ENCODE data around the gene DAAM1.

Gene DAAM1

GRCh38 chr14:59213368-59214315 is 25.2 kb downstream of the DAAM1 start:
- H3K9me3 ChIP-seq (ENCODE audit: insufficient read depth, low read length, severe bottlenecking) = no peaks in the 10 kb centered on the region
- no peaks in the 10 kb centered on the region for H3K4me1 ChIP-seq (ENCODE audit: insufficient read depth, low read length)
- DNase-seq = no peak
- no peaks in the 10 kb centered on the region for H3K27me3 ChIP-seq (ENCODE audit: insufficient read depth, low read length, poor library complexity)
- H3K27ac ChIP-seq (ENCODE audit: low read length) = no peak overlapping the region
- no peaks in the 10 kb centered on the region for H3K79me2 ChIP-seq (ENCODE audit: insufficient read depth, low read length)
- H3K4me2 ChIP-seq (ENCODE audit: insufficient read depth, low read length) = no peak overlapping the region
- H3K36me3 ChIP-seq (ENCODE audit: insufficient read depth, low read length) = no peaks in the 10 kb centered on the region
- no peaks in the 10 kb centered on the region for H4K20me1 ChIP-seq (ENCODE audit: insufficient read depth, low read length)
- H3K9ac ChIP-seq (ENCODE audit: low read depth, low read length) = no peak overlapping the region
- no peak overlapping the region for H3K4me3 ChIP-seq (ENCODE audit: low read depth in 1 of 2, low read length in 2 of 2)
- H2AFZ ChIP-seq (ENCODE audit: low read depth, low read length) = no peak overlapping the region
- TF ChIP-seq CTCF (IDR thresholded peaks at IDR 0.05; ENCODE audit: borderline replicate concordance, extremely low read depth, low read length, poor library complexity, severe bottlenecking) (no peak), EZH2 (IDR thresholded peaks at IDR 0.05; ENCODE audit: borderline replicate concordance, low read depth, low read length, severe bottlenecking) (no peak)
- no peak for ATAC-seq (ENCODE audit: insufficient read depth, low read depth)

- no peak overlapping the region for H3K9ac ChIP-seq (ENCODE audit: low read depth, low read length)
- H3K27me3 ChIP-seq (ENCODE audit: insufficient read depth, low read length, poor library complexity) = no peaks in the 10 kb centered on the region
- H3K36me3 ChIP-seq (ENCODE audit: insufficient read depth, low read length) = no peaks in the 10 kb centered on the region
- no peak overlapping the region for H2AFZ ChIP-seq (ENCODE audit: low read depth, low read length)
- H3K9me3 ChIP-seq (ENCODE audit: insufficient read depth, low read length, severe bottlenecking) = no peaks in the 10 kb centered on the region
- H4K20me1 ChIP-seq (ENCODE audit: insufficient read depth, low read length) = no peaks in the 10 kb centered on the region
- H3K4me2 ChIP-seq (ENCODE audit: insufficient read depth, low read length) = no peak overlapping the region
- DNase-seq = no peak
- ATAC-seq (ENCODE audit: insufficient read depth, low read depth) = no peak
- no peaks in the 10 kb centered on the region for H3K79me2 ChIP-seq (ENCODE audit: insufficient read depth, low read length)
- TF ChIP-seq EZH2 (IDR thresholded peaks at IDR 0.05; ENCODE audit: borderline replicate concordance, low read depth, low read length, severe bottlenecking) (no peak), CTCF (IDR thresholded peaks at IDR 0.05; ENCODE audit: borderline replicate concordance, extremely low read depth, low read length, poor library complexity, severe bottlenecking) (no peak)
- no peaks in the 10 kb centered on the region for H3K4me1 ChIP-seq (ENCODE audit: insufficient read depth, low read length)
- no peak overlapping the region for H3K27ac ChIP-seq (ENCODE audit: low read length)
- H3K4me3 ChIP-seq (ENCODE audit: low read depth in 1 of 2, low read length in 2 of 2) = no peak overlapping the region
Measured at GRCh38 chr14:59214702-59215302, 26.3 kb downstream of the DAAM1 start.

GRCh38 chr14:59215322-59215721 is 26.9 kb downstream of the DAAM1 start:
- Histone ChIP-seq H3K27me3 (ENCODE audit: insufficient read depth, low read length, poor library complexity) (no peaks in the 10 kb centered on the region), H3K4me2 (ENCODE audit: insufficient read depth, low read length) (no peak overlapping the region), H3K4me1 (ENCODE audit: insufficient read depth, low read length) (no peaks in the 10 kb centered on the region), H3K9me3 (ENCODE audit: insufficient read depth, low read length, severe bottlenecking) (no peaks in the 10 kb centered on the region), H3K79me2 (ENCODE audit: insufficient read depth, low read length) (no peaks in the 10 kb centered on the region), H2AFZ (ENCODE audit: low read depth, low read length) (no peak overlapping the region), H3K36me3 (ENCODE audit: insufficient read depth, low read length) (no peaks in the 10 kb centered on the region), H3K27ac (ENCODE audit: low read length) (no peak overlapping the region), H3K4me3 (ENCODE audit: low read depth in 1 of 2, low read length in 2 of 2) (no peak overlapping the region), H3K9ac (ENCODE audit: low read depth, low read length) (no peak overlapping the region), H4K20me1 (ENCODE audit: insufficient read depth, low read length) (no peaks in the 10 kb centered on the region)
- no peak for TF ChIP-seq EZH2 (IDR thresholded peaks at IDR 0.05; ENCODE audit: borderline replicate concordance, low read depth, low read length, severe bottlenecking)
- TF ChIP-seq CTCF (IDR thresholded peaks at IDR 0.05; ENCODE audit: borderline replicate concordance, extremely low read depth, low read length, poor library complexity, severe bottlenecking) = no peak
- DNase-seq (no peak), ATAC-seq (ENCODE audit: insufficient read depth, low read depth) (no peak)
